Fibroblast of lung (primary cell): ENCODE measurements around the gene CYP27B1.

ENCODE experiments used
- EZH2 ChIP-seq: IDR thresholded peaks from 2 replicates; pipeline ENCODE4 v1.5.1; 2012; ENCODE audit warnings: low read length, control low read depth, mild to moderate bottlenecking; ENCODE audit errors: missing control alignments
- TF ChIP-seq, protein P1 (sequence below), 2 donors: IDR thresholded peaks in 1 of 2; conservative IDR thresholded peaks in 1 of 2; 1 replicate in 1 of 2; 2 replicates in 1 of 2; pipeline ENCODE4 v1.5.1; 2011 to 2012; ENCODE audit warnings: low read length in 2 of 2, control low read depth in 1 of 2, inconsistent platforms in 1 of 2, low read depth in 1 of 2, mild to moderate bottlenecking in 1 of 2

GRCh38 chr12:57782243-57782607 lies 15.3 kb upstream of the CYP27B1 start:
- TF ChIP-seq, protein P1, sequence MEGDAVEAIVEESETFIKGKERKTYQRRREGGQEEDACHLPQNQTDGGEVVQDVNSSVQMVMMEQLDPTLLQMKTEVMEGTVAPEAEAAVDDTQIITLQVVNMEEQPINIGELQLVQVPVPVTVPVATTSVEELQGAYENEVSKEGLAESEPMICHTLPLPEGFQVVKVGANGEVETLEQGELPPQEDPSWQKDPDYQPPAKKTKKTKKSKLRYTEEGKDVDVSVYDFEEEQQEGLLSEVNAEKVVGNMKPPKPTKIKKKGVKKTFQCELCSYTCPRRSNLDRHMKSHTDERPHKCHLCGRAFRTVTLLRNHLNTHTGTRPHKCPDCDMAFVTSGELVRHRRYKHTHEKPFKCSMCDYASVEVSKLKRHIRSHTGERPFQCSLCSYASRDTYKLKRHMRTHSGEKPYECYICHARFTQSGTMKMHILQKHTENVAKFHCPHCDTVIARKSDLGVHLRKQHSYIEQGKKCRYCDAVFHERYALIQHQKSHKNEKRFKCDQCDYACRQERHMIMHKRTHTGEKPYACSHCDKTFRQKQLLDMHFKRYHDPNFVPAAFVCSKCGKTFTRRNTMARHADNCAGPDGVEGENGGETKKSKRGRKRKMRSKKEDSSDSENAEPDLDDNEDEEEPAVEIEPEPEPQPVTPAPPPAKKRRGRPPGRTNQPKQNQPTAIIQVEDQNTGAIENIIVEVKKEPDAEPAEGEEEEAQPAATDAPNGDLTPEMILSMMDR (conservative IDR thresholded peaks at IDR 0.05 in 1 of 2, IDR thresholded peaks at IDR 0.05 in 1 of 2; ENCODE audit: low read depth in 1 of 2, low read length in 2 of 2) = no peak
- TF ChIP-seq EZH2 = no peak
